Calu3 (cell line): ENCODE data around the gene PUS1. TPM values are rescaled to one million over a fixed set of nuclear protein-coding genes. Genes with fewer than 3 reads are reported as not detected.

Source experiments
- BruUV-seq: library from RNA; stranded (reverse); fragments of 400-500 nt; replicated peaks from 2 replicates; lab custom pipeline; 2021; lab: Mats Ljungman, UMichigan
- CTCF ChIA-PET: fragments of 300-600 bp; sonication (Branson Sonifier 250); formaldehyde crosslinking; loops from one replicate; lab custom pipeline; 2022; ENCODE audit warnings: antibody characterized with exemption; lab: Charles Lee
- DNase-seq: peaks from one replicate; pipeline ENCODE4 v3.0.0; 2022
- H3K27ac Mint-ChIP-seq: one replicate; pipeline ENCODE4 v1.8.0; 2022; ENCODE audit warnings: mixed read lengths; ENCODE audit not compliant: unreplicated experiment
- H3K27me3 Mint-ChIP-seq: one replicate; pipeline ENCODE4 v1.8.0; 2022; ENCODE audit warnings: mixed read lengths; ENCODE audit not compliant: unreplicated experiment
- H3K36me3 Mint-ChIP-seq: one replicate; pipeline ENCODE4 v1.8.0; 2022; ENCODE audit warnings: mild to moderate bottlenecking, moderate library complexity, mixed read lengths; ENCODE audit not compliant: insufficient read depth, unreplicated experiment
- H3K4me1 Mint-ChIP-seq: one replicate; pipeline ENCODE4 v1.8.0; 2022; ENCODE audit warnings: mild to moderate bottlenecking, low read depth, mixed read lengths; ENCODE audit not compliant: unreplicated experiment
- H3K4me3 Mint-ChIP-seq: one replicate; pipeline ENCODE4 v1.8.0; 2022; ENCODE audit warnings: mild to moderate bottlenecking, low read depth, moderate library complexity, mixed read lengths; ENCODE audit not compliant: unreplicated experiment
- H3K9me3 Mint-ChIP-seq: one replicate; pipeline ENCODE4 v1.8.0; 2022; ENCODE audit warnings: low read depth, mixed read lengths; ENCODE audit not compliant: unreplicated experiment
- CTCF ChIP-seq: fragments of 200-600 bp; IDR thresholded peaks from one replicate; pipeline ENCODE4 v1.8.0; 2022; ENCODE audit warnings: antibody characterized with exemption; ENCODE audit not compliant: unreplicated experiment
- intact Hi-C: fragments of 100-400 bp; cut with micrococcal nuclease; formaldehyde crosslinking; loops from one replicate; pipeline ENCODE4 v1.10.0; 2022; ENCODE audit not compliant: unreplicated experiment
- total RNA-seq: library from RNA; stranded (reverse); gene quantifications from 2 replicates; pipeline ENCODE4 v1.2.3, GENCODE V29; 2022

Gene PUS1
- total RNA-seq, 1 experiment from 2014 or later = 81.3 TPM

- DNase-seq = no peak
- intact Hi-C loops = no loop called here
- CTCF ChIA-PET = interaction anchor here (0.6 to 1.1 kb wide), 2 partner anchors 9 to 45 kb away, joined by 3 read pairs; no protein-coding TSS in a partner anchor
- Mint-ChIP-seq H3K4me1 (peaks cover 16% of the 10 kb centered on the region), H3K27me3 (no peaks in the 10 kb centered on the region), H3K27ac (peak overlapping the region; percentile 76), H3K36me3 (peaks cover 37% of the 10 kb centered on the region), H3K4me3 (peak overlapping the region; percentile 80), H3K9me3 (no peaks in the 10 kb centered on the region)
- no TSS peak for BruUV-seq
- TF ChIP-seq CTCF = no peak
Measured at GRCh38 chr12:131896811-131897270, 32.2 kb upstream of the PUS1 start.

GRCh38 chr12:131897276-131897675 lies 31.8 kb upstream of the PUS1 start:
- Mint-ChIP-seq H3K27ac (peak overlapping the region; percentile 76), H3K27me3 (no peaks in the 10 kb centered on the region), H3K9me3 (no peaks in the 10 kb centered on the region), H3K4me3 (peak overlapping the region; percentile 80), H3K36me3 (peaks cover 39% of the 10 kb centered on the region), H3K4me1 (peaks cover 20% of the 10 kb centered on the region)
- no peak for TF ChIP-seq CTCF
- no peak for DNase-seq
- TSS peak; percentile 30 for BruUV-seq
- intact Hi-C loops = no loop called here
- CTCF ChIA-PET = no interaction called here

GRCh38 chr12:131897875-131898274 lies 31.2 kb upstream of the PUS1 start:
- H3K27ac Mint-ChIP-seq = no peak overlapping the region

GRCh38 chr12:131900397-131900796 lies 28.7 kb upstream of the PUS1 start:
- BruUV-seq = no TSS peak
- Mint-ChIP-seq H3K27me3 (no peaks in the 10 kb centered on the region), H3K27ac (no peak overlapping the region), H3K4me1 (peaks cover 20% of the 10 kb centered on the region), H3K4me3 (no peak overlapping the region), H3K9me3 (no peaks in the 10 kb centered on the region), H3K36me3 (peaks cover 27% of the 10 kb centered on the region)
- CTCF ChIA-PET = interaction anchor here (1.3 kb wide), 1 partner anchor 49 kb away, joined by 6 read pairs; no protein-coding TSS in a partner anchor
- TF ChIP-seq CTCF = no peak
- intact Hi-C loops = no loop called here
- DNase-seq = no peak

More at GRCh38 chr12:131897875-131898274, 31.2 kb upstream of the PUS1 start:
- H3K4me3 Mint-ChIP-seq = no peak overlapping the region
- CTCF ChIA-PET = no interaction called here
- intact Hi-C loops = no loop called here
- no TSS peak for BruUV-seq
- no peaks in the 10 kb centered on the region for H3K27me3 Mint-ChIP-seq
- TF ChIP-seq CTCF = no peak
- H3K36me3 Mint-ChIP-seq = peaks cover 39% of the 10 kb centered on the region
- no peaks in the 10 kb centered on the region for H3K9me3 Mint-ChIP-seq
- no peak for DNase-seq
- H3K4me1 Mint-ChIP-seq = peaks cover 20% of the 10 kb centered on the region
